ENCODE results near the gene TCF25.

DNA sequence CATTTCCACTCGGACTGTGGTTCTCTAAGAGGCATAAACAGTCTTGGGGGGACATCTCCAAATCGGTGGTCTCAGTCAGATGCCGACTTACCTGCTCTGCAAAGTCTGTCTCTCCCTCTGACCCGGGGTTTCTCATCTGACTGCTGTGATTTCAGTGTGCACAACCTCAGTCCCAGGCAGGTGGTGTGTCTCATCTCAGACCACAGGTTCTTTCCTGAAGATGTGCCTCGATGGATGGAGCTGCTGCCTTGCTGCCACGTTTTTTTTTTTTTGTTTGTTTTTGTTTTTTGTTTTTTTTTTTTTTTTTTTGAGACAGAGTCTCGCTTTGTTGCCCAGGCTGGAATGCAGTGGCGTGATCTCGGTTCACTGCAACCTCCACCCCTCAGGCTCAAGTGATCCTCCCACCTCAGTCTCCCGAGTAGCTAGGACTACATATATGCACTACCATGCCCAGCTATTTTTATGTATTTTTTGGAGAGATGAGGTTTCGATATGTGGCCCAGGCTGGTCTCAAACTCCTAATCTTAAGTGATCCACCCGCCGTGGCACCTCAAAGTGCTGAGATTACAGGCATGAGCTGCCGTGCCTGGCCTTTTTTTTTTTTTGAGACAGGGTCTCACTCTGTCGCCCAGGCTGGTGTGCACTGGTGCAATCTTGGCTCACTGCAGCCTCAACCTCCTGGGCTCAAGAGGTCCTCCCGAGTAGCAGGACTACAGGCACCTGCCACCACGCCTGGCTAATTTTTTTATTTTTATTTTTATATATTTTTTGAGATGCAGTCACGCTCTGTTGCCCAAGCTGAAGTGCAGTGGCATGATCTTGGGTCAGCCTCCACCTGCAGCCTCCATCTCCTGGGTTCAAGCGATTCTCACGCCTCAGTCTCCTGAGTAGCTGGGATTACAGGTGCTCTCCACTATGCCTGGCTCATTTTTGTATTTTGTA lies 29.7 kb upstream of the TCF25 start:
- TF ChIP-seq POLR2A (IDR thresholded peaks at IDR 0.05; ENCODE audit: low read length) (no peak), GATA1 (IDR thresholded peaks at IDR 0.05; ENCODE audit: low read depth, low read length) (no peak)

Data from erythroblast (primary cell).